ENCODE results near the gene EFCC1.
A peak's percentile ranks its signal among the peaks of the same experiment; 100 is the strongest.

The EFCC1 gene

DNA sequence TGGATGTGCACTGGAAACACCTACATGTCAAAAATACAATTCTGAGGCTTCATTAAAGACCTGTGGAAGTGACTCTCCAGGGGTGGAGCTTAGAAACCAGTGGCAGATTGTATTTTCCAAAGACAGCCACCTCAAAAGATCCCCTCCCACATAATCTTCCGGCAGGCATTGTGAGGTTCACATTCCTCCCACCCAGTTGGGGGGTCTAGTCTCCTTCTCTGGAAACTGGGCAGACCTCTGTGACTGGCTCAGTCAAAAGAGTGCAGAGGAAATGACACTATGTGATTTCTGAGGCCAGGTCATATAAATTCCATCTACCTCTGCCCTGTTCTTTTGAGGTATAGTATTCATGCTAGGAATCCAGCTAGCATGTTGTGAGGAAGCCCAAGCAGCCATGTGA, 5.4 kb upstream of the EFCC1 start:
- no peak for DNase-seq

DNA sequence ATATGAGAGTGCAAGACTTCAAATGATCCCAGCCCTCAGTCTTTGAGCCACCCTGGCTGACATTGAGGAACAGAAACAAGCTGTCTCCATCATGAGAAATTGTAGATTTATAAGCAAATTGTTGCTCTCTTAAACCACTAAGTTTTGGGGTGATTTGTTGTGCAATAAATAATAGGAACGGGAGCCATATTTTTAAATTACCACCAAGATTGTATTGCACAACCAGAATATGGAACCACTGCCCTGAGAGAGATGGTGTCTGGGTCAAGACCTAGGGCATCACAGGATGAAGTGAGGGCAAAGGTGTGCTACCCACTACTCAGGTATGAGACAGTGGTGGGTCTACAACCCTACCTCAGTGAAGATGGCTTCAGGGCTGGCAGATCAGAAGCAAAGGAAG, 4.9 kb upstream of the EFCC1 start:
- no peak for DNase-seq

DNA sequence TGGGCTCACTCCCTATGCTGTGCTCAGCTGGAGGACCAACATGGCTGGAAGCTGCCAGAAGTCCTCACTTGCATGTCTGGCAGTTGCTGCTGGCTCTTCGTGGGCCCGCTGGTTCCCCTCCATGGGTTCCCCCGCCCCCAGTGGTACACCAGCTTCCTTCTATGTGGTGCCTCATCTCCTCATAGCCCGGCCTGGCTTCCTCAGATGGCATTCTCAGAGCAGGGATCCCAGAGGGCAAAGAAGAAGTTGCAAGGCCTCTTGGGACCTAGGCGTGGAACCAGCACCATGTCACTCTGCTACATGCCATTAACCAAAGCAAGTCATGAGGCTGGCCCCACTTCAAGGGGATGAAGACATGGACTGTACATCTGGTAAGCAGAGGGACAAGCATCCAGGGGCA, 4.4 kb upstream of the EFCC1 start:
- no peak for DNase-seq

DNA sequence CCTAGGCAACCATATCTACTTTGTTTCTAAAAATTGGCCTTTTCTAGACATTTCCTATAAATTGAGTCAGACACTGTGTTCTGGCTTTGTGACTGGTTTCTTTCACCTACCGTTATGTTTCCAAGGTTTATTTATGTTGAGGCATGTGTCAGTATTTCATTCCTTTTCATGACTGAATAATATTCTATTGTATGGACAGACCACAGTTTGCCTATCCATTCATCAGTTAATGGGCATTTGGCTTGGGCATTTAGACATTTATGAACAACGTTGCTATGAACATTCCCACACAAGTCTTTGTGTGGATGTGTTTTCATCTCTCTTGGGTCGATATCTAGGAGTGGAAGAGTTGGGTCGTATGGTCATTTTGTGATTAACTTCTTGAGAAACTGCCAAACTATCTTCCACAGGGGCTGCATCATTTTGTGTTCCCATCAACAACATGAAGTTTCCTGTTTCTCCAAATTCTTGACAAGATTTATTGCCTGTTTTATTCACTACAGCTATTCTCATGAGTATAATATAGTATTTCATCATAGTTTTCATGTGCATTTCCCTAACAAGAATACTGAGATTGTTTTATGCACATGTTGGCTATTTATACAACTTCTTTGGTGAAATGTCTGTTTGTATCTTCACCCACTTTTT, 3.5 kb upstream of the EFCC1 start:
- no peak for DNase-seq

DNA sequence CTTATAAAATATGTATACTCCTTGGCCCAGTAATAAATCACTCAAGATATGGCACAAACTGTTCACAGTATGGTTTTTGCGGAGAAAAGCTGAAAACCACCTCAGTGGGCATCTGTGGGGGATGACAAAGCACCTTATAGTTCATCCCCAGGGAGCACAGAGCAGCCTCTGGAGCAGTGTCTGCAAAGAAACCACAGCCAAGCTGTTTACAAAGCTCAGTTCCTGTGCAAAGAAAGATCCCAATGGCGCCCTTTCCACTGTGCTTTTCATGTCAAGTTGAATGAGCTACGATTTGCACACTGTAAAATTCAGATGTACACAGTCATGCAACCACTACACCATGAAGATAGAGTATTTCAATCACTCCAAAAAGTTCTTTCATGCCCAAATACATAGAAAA, 2.5 kb upstream of the EFCC1 start:
- DNase-seq = no peak

DNA sequence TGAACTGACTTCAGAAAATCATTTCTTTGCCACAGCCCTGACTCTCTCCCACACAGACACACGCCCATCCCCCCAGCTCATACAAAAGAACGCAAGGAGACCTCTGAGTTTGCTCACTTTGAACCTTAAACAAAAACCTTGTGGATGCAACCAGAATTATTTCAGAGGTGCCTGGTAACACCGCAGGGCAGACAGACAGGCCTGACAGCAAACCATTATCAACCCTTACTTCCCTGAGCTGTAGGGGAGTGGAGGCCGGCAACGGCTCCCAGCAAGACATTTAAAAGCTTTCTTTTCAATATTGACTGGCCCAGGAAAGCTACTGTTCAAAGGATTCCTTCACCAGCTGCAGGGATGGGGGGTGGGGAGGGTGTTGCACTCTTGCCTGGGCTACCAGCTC, 2.0 kb upstream of the EFCC1 start:
- no peak for DNase-seq

DNA sequence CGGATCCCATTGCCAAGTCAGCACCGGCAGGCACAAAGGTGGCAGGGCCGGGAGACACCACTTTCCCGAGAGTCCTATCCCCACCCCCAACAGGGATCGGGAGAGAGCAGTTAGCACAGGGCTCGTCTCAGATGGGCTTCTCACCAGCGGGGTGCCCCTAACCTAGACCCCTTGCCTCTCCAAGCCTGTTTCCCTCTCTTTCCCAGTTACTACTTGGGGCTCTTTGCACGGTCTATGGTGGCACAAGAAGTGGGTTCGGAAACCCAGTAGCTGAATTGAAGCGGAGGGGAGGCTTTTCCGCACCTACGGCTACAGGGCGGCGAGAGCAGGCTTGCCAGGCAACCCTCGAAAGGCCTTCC, 383 bp upstream of the EFCC1 start:
- DNase-seq = no peak

DNA sequence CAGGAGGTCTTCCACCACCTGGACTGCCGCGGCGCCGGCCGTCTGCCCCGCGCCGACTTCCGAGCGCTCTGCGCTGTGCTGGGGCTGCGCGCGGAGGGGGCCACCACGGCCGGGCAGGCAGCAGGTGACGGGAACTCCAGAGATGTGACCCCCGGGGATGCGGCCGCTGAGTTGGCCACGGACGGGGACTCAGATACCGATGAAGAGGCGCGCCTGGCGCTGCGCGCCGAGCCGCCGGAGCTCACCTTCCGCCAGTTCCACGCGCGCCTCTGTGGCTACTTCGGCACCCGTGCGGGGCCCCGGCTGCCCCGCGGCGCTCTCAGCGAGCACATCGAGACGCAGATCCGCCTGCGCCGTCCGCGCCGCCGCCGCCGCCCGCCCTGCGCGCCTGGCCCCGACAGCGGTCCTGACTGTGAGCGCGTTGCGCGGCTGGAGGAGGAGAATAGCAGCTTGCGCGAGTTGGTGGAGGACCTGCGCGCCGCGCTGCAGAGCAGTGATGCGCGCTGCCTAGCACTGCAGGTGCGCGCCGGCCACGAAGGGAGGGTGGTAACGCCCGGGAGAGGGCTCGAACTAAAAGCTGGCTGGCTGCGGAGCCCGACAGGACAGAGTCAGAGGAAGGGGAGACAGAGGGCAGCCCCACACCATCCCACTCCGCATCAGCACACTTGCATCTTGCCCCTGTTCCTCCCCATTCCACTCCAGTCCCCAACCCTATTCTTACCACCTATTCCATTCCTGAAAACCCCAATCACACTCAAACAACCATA, 885 bp downstream of the EFCC1 start:
- no peak for DNase-seq

DNA sequence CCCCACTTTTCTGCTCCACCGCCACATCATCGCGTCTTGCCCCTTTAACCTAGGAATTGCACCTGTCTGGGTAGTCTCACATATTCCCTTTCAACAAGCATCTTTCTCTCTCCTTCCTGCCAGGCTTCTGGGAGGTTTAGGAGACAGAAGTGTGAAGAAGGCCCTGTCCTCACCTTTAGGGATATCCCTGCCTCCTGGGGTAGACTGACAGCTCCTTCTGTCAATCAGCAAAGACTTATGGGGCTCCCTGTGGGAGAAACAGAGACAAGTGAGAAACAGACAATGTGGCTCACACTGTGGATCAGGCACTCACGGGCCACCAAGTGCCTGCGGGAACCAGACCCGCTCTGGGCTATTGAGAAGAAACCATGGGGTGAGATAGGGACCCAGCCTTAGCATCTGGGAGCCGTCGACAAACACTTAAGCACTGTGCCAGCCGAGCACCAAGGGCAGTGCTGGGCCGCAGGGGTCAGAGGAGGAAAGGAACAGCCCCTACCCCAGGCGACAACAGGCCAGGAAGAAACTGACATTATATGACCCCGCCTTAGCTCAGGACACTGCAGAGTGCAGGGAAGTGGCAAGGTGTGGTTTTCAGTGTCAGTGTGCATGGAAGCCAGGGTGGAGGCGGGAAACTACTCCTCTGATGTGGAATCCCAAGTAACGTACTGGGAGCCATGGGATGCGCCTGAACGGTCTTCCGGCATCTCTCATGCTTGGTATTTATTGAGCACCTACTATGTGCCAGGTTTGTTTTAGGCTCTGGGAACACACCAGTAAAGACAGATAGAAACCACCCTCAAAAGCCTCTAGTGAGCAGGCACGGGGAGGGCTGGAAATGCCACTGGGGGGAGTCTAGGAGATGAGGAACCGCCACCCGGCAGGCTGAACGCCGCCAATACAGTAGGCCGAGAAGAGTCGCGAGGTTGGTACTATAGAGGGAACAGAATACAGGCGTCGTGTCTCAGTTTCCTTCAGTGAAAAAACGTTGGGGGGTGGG, 1.8 kb downstream of the EFCC1 start:
- DNase-seq = no peak

DNA sequence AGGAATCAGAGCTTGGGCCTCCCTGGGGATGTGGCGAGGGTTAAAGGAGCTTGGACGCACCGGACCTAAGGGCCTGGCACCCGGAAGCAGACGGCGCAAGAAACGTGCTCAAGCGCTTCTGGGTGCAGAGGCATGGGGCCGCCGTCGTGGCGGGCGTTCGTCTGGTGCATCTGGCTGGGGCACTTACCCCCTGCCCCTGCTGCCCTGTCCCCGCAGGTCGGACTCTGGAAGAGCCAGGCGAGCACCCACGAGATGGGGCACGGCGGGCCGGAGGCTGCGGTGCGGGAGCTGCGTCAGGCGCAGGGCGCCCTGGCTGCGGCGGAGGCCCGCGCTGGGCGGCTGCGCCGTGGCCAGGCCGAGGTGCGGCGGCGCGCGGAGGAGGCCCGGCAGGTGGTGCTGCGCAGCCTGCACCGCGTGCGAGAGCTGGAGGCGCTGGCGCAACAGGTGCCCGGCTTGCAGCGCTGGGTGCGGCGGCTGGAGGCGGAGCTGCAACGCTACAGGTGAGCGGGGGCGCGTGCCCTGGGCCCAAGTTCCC, 2.5 kb downstream of the EFCC1 start:
- DNase-seq = no peak

DNA sequence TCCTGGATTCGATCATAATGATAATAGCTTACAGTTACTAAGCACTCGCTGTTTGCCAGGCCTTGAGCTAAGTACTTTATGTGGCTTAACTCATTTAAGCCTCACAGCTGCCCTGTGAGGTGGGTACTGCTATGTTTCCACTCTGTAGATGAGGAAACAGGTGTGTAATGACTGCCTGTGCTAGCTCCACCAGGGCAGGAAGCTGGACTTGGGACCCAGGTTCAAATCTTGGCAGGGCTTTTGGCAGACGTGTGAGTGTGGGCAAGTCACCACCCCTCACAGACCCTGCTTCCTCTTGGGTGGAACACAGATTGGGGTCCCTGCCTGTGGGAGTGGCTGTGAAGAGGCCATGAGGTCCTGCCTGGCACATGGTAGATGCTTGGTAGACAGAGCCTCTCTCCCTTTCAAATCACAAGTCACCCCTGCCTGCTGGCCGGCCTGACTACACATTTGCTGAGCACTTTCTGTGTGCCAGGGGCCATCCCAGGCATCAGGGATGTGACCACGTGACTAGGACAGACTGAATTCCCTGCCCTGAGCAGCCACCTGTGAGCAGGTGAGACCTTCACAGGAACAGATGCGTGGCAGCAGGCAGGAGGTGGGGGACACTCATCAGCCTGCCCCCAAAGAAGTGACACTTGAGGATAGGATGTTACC, 3.7 kb downstream of the EFCC1 start:
- no peak for DNase-seq

DNA sequence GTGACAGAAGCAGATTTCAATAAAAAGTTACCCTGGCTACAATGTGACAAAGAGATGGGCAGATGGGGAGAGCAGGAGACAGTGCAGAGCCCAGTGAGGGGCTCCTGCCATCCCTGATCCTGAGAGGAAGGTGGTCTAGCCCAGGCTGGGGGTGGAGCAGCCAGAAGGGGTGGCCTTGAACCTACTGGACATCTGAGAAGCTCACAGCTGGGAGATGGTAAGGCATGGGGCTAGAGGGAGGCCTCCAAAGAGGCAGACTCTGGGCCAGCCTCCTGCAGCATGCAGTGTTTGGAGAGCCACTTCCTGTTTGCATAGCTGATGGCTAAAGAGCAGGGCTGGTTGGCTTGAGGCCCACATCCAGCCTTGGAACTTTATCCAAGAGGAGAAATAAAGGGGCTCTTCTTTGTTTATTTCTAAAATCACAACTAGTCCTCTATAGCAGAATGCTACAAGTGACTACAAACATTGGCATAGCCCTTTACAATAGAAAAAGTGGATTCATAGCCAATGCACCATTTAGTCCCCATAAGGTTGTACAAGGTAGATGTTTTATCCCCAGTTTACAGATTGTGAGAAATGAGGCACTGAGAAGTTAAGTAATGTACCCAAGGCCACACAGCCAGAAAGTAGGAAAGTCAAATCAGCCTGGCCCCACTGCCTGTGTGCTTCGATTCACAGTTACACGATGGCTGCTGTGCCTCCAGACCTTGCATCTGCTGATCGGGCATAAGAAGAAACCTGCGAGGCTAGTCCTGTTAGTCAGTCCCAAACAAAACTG, 4.6 kb downstream of the EFCC1 start:
- DNase-seq = no peak

DNA sequence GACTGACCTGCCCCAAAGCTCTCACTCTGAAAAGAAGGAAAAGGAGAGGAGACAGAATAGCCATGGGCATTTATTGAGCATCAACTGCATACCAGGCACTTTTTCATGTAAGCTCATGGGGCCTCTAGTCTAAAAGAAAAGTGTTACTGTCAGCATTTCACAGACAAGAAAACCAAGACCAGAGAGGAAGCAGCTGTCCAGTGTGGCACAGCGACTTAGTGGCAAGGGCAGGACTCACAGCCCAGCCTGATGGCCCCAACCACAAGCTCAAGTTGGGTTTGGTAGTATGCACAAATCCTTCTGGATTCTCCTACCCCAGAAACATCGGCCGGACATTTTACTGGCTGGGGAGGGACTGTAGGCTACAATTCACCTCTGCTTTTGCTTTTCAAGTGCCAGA, 5.8 kb downstream of the EFCC1 start:
- no peak for DNase-seq

DNA sequence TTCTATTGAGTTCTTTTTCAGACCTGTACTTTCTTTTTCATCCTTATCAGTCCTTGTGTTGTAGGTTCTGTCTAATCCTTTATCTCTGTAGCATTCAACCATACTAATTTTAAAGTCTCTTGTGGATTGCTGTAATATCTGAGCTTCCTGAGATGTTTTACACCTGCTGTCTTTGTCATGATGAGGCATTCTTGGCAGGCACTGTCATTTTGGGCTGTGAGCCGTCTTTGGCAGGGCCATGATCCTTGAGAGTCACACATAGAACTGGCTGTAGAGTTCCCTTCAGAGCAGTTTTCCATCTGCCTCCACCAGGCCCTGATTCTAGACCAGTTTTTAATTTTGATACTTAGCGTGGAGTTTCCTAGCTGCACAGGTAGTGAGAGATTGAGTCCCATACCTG, 6.7 kb downstream of the EFCC1 start:
- peak; percentile 15 for DNase-seq

DNA sequence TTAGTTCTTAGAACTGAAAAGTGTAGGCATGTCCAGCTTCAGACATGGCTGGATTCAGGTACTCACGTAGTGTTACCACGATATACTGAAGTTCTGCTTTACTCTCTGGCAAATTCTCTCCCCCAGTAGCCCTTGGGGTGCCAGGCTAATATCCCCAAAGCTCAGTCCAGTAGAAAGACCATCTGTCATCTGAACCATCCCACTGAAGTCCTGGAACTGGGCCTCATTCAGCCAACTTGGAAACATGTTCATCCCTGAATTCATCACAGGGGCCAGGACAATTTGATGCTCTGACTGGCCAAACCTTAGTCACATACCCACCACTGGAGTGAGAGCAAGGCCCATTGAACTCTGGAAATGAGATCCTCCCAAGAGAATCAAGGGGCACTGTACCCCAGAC, 8.2 kb downstream of the EFCC1 start:
- DNase-seq = no peak

DNA sequence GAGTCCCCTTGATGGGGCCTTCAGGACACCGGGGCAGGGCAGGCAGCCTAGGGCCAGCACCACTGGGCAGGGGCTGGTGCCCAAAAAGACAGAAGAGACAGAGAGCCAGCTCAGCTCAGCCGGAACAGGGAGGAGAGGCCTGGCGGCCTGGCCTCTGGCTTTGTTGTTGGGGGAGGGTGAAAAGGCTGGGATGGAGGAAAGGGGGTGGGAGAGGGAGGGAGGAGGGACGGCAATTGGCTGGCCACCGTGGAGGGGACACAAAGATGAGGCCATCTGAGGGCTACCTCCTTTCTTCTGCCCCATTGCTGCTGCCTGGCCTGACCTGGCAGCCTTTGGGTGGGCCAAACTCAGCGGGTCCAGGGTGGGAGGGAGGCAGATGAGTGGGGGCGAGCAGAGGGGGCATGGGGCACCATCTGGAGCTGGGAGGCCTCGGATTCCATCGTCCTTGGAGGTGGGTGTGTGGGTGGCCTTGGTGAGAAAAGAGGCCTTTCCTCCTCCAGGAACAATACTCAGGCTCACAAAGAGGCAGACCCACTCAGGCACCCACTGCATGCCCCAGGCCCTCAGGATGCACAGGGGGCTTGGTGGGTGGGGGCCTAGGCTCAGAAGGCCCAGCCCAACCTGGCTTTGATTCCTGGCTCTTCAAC, 9.3 kb downstream of the EFCC1 start:
- DNase-seq = no peak

DNA sequence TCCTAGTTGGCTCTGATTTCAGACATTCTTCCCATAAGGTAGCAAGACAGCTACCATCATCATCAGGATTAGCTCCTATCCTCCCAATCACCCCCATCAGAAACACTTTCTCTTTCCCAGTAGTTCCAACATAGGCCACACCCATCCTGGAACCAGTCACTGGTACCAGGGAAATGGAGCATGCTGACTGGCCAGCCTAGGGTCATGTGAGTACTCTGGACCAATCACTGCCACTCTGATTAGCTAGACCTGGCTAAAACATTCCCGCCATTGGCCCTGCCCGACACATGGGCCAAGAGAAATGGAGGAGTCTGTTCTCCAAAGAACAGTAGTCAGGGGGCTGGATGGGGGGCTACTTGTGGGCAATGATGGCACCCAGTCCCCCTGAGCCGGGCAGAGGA, 12.4 kb downstream of the EFCC1 start:
- no peak for DNase-seq

DNA sequence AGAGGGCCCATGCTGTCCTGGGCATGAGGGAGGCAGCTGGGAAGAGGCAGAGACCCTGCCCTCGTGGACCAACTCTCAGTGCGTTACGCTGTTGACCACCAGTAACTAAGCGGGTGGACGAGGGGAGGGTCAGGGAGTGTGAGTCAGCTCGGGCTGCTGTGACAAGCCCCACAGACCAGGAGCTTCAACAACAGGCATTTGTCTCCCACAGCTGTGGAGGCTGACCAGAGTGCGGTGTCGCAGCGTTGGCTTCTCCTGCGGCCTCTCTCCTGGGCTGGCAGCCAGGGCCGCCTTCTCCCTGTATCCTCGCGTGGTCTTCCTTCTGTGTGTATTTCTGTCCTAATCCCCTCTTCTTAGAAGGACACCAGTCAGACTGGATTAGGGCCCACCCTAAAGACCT, 13.0 kb downstream of the EFCC1 start:
- DNase-seq = no peak

DNA sequence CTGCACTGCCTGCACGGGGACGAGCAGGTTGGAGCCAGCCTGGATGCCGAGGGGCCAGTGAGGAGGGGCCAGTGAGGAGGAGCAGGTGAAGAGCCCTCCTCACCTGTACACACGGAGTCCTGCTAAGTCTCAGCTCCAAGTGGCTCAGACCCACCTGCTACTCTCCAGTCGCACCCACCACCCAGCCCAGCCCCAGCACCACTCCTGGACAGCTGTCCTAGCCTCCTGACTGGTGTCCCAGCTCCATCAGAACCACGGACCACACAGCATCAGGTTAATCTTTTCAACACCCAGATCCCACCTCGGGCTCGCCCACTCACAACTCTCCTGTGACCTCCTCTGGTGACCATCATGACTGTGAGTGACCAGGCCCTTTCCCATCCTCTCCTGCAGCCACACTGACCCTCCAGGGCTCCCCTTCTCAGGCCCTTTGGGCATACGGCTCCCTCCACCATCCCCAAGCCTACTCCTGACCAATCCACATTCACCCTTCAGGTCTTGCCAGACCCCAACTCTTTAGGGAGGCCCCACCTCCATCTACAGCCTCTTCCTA, 13.8 kb downstream of the EFCC1 start:
- no peak for DNase-seq

DNA sequence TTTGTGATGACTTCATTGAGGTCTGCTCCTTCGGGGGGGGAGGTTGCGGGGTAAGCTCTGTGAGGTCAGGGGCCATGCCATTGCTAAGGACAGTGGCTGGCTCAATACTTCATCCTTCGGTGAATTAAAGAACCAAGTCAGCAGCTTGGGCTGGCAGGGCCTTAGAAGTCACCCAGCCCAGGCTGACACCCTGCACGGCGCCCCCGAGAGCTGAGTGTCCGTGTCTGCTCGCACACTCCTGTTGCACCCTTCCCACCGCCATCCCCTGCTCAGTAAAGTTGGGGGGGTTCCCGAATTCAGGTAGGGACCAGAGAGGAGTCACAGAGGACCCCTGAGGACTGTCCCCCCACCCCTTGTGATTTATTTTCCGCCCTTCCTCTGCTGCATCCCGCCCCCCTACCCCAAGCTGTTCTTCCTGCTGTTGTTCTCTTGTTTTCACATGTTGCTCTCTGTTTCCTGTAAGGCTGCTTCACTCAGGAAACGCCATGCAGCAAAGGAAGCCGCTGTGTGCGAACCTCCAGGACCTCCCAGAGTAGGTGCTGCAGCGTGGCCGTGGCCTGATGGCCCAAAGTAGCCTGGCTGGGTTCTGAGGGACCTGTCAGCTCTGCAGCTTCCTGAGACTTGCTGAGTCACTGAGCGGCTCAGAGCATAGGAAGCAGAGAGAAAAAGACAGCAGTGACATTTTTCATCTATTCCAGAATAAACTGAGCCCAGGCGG, 14.4 kb downstream of the EFCC1 start:
- peak; percentile 45 for DNase-seq

DNA sequence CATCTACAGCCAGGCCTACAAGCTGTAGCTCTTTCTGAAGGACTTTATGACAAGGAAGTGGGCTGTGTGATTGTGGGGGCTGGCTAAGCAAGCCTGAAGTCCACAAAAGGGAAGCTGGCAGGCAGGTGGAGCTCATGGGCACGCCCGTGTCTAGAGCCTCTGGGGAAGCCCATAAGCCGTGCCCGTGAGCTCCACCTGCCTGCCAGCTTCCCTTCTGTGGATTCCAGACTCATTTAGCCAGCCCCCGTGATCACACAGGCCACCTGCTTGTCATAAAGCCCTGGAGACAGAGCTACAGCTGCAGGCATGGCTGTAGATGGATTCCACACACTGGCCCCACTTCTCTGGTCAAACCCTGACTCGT, 15.2 kb downstream of the EFCC1 start:
- no peak for DNase-seq
